NCI-H1417 (cell line): ENCODE results near the gene CALR.
"Not testable (repeated sequence)": the region's sequence is repeated elsewhere in the genome, so short reads cannot be mapped to it uniquely, and the experiment has no call there.

Source experiments
- DNase-seq, 3 experiments: peaks; one replicate each; lab custom pipeline; 2025; lab: John Stamatoyannopoulos, UW

Gene CALR

DNA sequence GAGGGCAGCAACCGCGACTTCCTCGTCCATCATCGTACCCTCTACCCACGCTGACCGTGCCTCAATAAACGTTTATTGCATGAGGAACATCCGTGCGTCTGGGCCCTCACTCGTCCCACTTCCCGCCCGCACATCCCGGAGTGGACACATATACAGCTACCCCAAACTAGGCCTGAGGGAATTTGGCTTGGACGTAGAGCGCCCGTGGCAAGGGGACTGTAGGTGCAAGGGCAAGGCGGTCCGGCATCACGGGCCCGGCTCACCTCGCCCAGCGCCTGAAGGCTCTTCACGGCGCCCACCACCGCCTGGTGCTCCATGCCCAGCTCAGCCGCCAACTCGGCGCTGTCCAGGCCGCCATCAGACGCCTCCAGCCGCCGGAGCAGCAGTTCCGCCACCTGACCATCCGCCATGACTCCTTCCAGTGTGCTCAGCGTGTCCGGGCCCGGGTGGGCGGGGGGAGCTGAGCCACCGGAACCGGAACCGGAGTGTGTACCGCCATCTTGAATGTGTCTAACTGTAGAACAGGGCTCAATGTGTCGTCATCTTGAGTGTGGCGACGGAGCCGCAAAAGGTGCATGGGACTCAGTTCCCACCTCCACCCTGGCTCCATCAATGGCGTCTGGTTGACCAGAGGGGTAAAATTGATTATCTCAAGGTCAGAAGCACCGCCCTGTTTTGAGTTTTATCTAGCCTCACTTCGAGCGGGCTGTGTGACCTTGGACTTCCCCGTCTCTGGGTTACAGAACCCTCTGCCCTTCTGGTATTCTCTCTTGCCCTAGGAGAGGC is 4.9 kb upstream of the CALR start, which contains the start of gene FARSA:
Gene FARSA (minus strand): TSS at position 425 of the 786 bp plus-strand sequence. CDS start 15 bp downstream, at position 410.
- DNase-seq, result peak; percentile 85 to 96 (median 91)

- DNase-seq, result no peak
Measured at GRCh38 chr19:12935071-12935470, 3.3 kb upstream of the CALR start.

DNA sequence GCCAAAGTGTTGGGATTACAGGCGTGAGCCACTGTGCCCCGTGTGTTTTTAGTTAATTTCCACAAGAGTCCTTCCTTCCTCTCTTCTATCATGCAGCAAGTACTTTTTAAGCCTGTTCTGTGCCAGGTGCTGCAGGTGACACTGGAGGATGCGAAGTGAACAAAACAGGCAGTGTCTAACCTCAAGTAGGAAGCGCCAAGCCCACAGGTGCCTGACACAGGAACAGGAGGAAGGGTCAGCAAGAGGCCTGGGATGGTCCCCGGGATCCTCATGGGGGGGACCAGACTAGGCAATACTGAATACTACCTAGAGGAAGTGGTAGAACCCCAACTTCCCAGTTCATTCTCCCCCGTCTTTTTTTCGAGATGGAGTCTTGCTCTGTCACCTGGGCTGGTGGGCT is 1.8 kb upstream of the CALR start:
- peak in 1 of 3 experiments; percentile 33 for DNase-seq

DNA sequence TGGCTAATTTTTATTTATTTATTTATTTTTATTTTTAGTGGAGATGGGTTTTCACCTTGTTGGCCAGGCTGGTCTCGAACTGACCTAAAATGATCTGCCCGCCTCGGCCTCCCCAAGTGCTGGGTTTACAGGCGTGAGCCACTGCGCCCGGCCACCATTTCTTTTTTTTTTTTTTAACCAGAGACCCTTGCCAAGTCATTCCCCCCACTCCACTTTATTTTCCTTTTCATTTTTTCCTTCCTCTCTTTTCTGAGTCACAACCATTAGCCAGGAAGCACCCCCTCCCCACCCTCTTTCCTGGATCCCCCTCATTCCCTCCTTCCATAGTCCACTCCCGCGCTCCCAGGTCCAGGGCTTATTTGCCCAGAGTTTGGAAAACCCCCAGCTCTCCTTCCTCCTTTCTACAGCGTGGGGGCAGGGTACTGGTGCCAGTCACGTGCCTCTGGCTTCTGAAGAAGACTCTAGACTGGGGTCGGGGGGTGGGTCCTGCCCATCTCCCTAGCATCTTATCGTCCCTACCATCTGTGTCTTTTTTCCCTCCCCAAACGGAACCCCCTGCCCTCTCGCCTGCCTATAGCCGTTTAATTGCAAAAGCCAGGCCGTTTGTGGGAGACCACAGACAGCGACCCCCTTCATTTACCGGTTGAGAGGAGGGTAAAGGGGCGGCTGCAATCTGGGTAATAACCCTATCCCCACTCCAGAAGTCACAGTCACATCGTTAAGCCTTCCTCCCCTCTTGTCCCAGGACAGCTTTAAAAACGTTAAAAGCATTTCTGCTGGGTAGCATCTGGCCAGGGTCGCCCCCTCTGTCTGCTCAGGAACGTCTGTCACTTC is 1.1 kb upstream of the CALR start:
- peak in 2 of 3 experiments; percentile 68 to 76 for DNase-seq

DNA sequence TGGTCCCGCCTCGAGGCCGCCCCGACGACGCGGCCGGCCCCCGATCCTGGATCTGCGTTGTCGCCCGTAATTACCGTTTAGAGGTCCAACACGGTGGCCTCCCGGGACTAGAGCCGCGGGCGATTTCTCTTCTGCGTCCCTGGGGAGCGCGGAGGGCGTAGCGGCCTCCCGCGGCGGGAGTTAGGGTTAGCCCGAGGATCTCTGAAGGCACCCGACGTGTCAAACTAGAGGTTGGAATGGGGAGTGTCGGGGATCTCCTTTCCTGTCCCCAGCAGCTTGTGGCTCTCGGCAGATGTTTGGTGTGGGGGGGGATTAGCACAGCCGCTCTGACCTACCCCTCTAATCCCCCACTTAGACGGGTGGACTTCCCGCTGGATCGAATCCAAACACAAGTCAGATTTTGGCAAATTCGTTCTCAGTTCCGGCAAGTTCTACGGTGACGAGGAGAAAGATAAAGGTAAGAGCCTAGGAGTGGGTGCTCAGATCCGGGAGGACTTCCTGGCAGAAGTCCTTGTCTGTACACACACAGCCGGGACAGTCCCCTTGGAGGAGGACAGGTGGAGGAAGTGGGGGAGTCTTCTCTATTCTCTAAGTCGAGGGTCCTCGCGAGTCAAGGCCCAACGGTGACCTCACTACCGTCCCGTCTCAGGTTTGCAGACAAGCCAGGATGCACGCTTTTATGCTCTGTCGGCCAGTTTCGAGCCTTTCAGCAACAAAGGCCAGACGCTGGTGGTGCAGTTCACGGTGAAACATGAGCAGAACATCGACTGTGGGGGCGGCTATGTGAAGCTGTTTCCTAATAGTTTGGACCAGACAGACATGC is 581 bp downstream of the CALR start:
- DNase-seq, result peak in 1 of 3 experiments; percentile 55

- peak in 1 of 3 experiments; percentile 49 for DNase-seq
Measured at GRCh38 chr19:12939975-12940423, 1.6 kb downstream of the CALR start.

DNA sequence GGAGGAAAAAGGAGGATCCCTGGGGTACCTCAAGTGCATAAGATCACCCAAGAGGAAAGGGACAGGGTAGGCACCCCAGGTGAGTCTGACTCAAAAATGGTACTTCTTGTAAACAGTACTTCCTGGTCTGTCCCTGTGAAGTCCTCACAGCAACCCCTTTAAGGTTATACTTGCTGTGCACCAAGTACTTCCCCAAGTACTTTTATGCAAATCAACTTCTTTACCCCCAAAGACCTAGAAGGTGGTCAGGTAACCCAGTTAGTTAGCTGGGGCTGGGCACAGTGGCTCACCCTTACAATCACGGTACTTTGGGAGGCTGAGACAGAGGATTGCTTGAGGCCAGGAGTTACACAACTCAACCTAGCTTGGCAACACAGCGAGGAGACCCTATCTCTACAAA is 2.5 kb downstream of the CALR start:
- DNase-seq, result no peak

DNA sequence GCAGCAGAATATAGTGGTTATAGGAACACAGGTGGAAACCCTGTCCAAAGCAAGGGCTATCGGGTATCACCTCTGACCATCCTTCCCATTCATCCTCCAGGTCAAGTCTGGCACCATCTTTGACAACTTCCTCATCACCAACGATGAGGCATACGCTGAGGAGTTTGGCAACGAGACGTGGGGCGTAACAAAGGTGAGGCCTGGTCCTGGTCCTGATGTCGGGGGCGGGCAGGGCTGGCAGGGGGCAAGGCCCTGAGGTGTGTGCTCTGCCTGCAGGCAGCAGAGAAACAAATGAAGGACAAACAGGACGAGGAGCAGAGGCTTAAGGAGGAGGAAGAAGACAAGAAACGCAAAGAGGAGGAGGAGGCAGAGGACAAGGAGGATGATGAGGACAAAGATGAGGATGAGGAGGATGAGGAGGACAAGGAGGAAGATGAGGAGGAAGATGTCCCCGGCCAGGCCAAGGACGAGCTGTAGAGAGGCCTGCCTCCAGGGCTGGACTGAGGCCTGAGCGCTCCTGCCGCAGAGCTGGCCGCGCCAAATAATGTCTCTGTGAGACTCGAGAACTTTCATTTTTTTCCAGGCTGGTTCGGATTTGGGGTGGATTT is 5.1 kb downstream of the CALR start:
- DNase-seq, result peak in 1 of 3 experiments; percentile 41

GRCh38 chr19:12944104-12944674 is 5.8 kb downstream of the CALR start:
- DNase-seq, result peak in 1 of 3 experiments; percentile 41

DNA sequence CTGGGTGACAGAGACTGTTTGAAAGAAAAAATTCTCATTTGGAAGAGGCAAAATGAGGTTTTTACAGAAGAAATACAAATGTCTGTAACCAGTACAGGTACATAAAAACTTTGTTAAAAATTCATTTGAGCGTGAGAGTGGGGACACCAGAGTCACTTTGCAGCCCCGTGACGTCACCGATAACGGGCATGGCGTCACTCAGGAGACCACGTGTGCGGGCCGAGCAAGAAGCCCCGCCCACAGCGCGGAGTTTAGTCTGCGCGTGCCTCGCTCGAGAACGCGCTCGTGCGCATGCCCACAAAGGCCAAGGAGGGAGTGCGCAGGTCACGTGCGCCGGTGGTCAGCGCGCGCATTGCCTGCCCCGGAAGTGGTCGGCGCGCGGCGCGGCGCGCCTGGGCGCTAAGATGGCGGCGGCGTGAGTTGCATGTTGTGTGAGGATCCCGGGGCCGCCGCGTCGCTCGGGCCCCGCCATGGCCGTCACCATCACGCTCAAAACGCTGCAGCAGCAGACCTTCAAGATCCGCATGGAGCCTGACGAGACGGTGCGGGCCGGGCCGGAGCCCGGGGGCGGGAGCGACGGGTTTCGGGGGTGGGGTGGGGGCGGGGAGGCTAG is 7.2 kb downstream of the CALR start, which contains the start of gene RAD23A:
Gene RAD23A (plus strand): TSS at position 384 of the 613 bp plus-strand sequence. CDS start 87 bp downstream, at position 471.
- peak; percentile 97 to 99 (median 98) for DNase-seq

DNA sequence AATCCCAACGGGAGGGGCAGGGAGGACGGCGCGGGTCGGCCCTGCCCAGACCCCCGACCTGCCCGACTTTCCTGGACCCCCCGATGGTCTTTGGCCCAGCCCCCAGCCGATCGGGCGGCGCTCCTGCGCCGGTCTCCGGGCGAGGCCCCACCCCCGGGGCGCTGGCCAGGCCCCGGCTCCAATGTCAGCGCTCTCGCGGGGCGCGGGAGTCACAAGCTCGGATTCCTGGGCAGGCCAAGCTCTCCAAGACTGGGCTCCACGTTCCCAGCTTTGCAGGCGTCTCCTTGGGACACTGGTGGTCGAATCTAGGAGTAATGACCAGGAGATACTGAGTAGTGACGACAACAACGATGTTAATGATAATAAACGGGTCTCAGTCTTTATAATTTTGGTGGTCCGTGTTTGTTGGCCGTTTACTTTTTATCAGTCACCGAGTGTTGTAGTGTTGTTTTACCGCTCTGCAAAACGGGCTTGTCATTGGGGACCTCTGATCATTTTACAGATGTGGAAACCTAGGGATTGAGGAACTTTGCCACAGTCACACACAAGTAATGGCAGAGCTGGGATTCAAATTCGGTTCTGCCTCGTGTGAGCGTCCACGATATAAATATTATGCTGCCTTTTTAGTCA is 7.8 kb downstream of the CALR start:
- DNase-seq, result peak in 2 of 3 experiments; percentile 19 to 78

DNA sequence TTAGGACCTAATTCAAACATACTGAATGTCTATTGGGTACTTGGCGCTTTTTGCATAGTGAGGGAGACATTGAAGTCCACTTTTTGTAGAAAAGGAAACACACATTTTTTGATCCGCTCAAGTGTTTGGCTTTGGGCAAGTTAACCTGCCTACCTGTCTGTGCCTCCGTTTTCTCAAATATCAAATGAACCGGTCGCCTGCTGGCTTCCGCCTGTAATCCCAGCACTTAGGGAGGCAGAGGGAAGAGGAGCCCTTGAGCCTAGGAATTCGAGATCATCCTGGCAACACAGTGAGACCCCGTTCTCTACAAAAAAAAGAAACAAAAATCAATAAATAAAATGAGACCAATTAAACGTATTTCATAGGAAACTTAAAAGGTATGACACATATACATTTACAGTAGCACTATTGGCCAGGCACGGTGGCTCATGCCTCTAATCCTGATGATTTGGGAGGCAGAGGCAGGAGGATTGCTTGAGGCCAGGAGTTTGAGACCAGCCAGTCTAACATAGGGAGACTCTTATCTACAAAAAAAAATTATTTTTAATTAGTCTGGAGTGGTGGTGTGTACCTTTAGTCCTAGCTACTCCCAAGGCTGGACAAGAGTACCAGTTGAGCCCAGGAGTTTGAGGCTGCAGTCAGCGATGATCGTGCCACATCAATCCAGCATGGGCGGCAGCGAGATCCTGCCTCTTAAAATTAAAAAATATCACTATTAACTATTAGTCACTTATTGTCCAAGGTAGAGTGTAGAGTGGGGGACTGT is 8.5 kb downstream of the CALR start:
- DNase-seq, result peak in 1 of 3 experiments; percentile 50

DNA sequence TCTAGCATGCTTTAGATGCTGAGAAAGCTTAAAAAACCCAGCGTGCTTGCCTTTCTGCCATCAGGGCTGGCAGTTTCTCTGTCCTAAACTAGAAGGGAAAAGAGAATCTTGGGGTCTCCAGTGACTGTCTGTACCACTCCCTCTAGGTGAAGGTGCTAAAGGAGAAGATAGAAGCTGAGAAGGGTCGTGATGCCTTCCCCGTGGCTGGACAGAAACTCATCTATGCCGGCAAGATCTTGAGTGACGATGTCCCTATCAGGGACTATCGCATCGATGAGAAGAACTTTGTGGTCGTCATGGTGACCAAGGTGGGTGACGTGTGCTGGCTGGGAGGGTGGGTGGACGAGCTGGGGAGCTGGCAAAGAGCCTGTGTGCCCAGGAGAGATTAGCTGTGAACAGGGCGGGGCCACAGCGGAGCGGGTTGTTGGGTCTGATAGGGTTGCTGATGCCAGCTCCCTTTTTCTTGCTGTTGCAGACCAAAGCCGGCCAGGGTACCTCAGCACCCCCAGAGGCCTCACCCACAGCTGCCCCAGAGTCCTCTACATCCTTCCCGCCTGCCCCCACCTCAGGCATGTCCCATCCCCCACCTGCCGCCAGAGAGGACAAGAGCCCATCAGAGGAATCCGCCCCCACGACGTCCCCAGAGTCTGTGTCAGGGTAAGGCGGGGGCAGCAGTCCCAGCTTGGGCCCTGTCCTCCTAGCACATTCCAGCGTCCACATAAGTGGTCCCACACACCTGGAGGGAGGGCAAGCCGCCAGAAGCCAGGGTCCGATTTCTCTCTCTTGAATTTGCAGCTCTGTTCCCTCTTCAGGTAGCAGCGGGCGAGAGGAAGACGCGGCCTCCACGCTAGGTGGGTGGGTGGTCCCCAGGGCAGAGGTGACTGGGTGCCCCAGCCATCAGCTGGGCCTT is 9.5 kb downstream of the CALR start:
- DNase-seq, result no peak

DNA sequence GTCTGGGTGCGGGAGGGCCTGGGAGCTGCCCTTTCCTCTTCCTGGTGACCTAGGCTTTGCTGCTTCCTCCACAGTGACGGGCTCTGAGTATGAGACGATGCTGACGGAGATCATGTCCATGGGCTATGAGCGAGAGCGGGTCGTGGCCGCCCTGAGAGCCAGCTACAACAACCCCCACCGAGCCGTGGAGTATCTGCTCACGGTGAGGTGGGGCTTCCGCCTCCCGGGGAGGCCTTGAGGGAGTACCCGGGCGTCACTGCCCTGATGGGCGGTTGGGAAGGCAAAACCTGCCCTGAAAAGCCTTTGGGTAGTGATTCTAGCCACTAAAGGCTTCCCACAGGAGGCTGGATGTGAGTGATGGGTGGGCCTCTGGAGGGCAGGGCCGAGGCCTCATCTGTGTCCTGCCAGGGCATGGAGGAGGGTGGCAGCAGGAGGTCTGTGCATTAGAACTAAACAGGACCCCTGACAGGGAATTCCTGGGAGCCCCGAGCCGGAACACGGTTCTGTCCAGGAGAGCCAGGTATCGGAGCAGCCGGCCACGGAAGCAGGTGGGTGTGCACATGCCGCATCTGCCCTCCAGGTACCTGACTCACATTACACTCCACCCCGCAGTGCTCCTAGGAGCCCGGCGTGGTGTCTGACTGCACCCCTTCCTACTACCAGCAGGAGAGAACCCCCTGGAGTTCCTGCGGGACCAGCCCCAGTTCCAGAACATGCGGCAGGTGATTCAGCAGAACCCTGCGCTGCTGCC is 10.4 kb downstream of the CALR start:
- DNase-seq, result no peak

- DNase-seq, result no peak
Measured at GRCh38 chr19:12949363-12950283, 11.2 kb downstream of the CALR start.

DNA sequence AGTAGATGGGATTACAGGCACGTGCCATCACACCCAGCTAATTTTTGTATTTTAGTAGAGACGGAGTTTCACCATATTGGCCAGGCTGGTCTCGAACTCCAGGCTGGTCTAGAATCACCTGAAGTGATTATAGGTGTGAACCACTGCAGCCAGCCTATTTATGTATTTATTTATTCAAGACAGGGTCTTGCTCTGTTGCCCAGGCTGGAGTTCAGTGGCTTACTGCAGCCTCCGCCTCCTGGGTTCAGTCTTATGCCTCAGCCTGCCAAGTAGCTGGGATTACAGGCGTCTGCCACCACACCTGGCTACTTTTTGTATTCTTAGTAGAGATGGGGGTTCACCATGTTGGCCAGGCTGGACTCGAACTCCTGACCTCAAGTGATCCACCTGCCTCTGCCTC is 13.6 kb downstream of the CALR start:
- DNase-seq, result not testable (repeated sequence)
